Activated naive CD4-positive, alpha-beta T cell (primary cell): ENCODE measurements around the gene PARD3.

Experiments used
- DNase-seq, 4 experiments: peaks; one replicate each; lab custom pipeline; 2025; lab: John Stamatoyannopoulos, UW

The PARD3 gene

GRCh38 chr10:34183016-34183796 is 631.9 kb downstream of the PARD3 start:
- DNase-seq = no peak

DNA sequence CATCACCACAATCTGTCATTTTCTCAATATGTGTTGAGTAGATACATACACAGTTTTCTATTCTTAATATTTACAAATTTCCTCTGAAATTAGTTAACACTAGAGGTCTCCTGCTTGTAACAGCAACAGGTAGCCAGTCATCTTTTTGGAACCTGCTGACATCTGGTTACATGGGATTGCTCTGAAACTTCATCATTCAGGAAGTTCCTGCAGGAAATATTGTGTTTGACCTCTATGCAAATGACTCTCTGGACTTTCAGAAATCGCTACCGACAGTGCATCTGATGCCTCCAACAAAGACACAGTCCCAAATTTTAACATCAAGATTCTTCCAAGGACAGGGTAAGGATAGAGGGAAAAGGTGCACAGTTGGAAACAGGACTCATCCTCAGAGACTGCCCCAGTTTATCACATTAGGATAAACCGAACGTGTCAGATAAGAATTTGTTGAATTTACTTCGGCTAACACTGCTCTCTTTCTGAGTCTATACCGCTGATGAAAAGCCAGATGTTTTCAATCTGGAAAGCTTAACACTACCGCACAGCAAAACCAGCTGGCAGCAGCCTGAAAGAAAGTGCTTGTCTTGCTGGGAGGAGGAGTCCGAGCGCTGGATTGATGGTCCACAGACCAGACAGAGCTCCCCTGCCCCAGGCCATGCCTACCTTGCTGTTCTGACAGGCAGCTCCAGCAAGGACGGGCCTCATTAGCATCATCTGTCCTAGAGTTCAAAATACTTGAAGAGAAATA is 633.4 kb downstream of the PARD3 start:
- DNase-seq = no peak

DNA sequence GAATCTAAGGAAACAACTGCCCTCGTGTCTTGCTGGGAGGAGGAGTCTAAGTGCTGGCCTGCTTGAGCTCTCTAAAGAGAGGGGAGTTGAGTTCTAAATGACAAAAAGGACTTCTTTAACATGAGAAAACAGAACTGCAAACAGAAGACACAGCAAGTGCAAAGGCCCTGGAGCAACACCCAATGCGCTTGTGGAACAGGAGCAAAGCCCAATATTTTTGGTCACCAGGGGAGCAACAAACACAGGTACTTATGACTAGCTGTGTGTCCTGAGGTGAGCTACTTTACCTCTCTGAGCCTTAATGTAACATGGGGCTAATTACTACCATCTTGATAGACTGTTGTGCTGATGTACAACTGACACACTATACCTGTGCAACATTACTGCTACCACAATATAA is 634.3 kb downstream of the PARD3 start:
- no peak for DNase-seq

GRCh38 chr10:34179280-34179679 is 635.8 kb downstream of the PARD3 start:
- DNase-seq = no peak

- DNase-seq = no peak
Measured at GRCh38 chr10:34178756-34179155, 636.3 kb downstream of the PARD3 start.

DNA sequence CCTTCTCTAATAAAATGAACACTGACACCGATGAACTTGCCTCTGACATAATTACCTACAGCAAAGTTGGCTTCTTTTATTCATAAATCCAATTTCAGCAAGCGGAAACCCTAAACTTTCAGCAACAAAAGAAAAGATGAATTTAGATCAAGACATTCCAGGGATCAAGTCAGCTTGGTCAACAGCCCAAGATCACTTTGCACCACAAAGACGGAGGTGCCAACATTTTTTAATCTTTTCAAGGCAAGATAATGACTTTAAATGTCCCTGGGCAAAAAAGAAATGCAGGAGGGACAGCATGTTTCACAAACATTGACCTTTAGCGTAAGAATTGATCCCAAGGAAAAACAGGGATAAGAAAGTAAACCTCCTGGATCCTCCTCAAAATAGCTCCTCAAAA is 636.9 kb downstream of the PARD3 start:
- no peak for DNase-seq

GRCh38 chr10:34177445-34177844 is 637.7 kb downstream of the PARD3 start:
- no peak for DNase-seq

- no peak for DNase-seq
Measured at GRCh38 chr10:34176351-34176750, 638.7 kb downstream of the PARD3 start.

GRCh38 chr10:34175121-34175520 is 640.0 kb downstream of the PARD3 start:
- no peak for DNase-seq

- DNase-seq = no peak
Measured at GRCh38 chr10:34172936-34173533, 642.1 kb downstream of the PARD3 start.

DNA sequence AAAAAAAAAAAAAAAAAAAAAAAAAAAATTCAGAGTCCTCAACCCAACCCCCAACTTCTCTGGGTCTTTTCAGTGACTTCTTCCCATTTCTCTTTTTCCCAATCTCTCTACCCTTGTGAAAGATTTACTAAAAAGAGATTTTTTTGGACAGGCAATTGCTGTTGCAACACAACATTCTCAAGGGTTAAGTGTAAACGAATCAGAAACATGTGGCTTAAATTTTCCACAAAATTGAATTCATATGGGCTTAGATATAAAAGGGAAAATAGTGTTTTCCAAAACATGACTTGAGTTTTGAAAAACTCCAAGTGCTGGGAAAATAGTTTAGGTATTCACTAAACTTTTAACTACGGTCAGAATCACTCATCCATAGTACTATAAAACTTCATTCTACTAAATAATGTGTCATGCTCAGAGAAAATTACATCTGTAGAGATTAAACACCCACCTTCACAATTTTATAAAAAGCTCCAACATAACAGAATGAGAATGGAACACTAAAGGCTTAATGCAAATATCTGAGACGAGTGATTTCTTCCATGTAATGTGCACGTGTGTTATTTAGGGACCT is 643.1 kb downstream of the PARD3 start:
- DNase-seq = no peak

DNA sequence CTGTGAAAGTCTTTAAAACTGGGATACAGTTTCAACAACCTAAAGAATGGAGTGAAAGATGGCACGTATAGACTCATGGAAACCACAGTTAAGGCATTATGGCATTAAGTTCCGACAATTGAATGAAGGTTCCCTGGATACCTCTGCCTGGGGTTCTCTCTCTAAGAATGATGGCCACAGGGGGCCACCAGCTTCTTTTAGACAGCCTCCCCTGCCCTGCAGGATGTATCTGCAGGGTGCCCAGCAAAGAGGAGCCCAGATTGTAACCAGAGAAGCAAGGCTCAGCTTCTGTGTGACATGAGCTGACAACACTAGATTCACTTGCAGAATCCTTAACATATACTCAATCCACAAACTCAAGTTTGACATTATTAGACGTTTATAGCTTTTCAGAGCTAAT is 645.4 kb downstream of the PARD3 start:
- no peak for DNase-seq

GRCh38 chr10:34169131-34169530 is 646.0 kb downstream of the PARD3 start:
- no peak for DNase-seq

- DNase-seq = no peak
Measured at GRCh38 chr10:34168439-34168838, 646.7 kb downstream of the PARD3 start.

DNA sequence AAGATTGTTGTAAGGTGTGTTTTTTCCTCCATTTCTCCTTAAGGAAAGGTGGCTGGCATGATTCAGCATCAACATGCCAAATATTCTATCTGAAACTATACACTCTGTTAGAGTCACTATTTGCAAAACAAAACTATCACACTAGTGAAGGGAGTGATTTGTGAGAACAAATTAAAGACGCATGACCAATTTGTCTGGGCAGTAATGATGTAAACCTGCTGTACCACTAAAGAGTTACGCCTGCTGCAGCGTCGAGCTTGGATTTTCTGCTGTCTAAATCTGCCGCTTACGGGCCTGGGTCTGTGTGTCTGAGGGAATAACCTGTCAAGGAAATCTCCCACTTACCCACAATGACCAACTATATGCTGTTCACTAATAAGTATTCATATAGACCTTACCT is 648.3 kb downstream of the PARD3 start:
- no peak for DNase-seq

- DNase-seq = no peak
Measured at GRCh38 chr10:34166354-34166753, 648.7 kb downstream of the PARD3 start.

DNA sequence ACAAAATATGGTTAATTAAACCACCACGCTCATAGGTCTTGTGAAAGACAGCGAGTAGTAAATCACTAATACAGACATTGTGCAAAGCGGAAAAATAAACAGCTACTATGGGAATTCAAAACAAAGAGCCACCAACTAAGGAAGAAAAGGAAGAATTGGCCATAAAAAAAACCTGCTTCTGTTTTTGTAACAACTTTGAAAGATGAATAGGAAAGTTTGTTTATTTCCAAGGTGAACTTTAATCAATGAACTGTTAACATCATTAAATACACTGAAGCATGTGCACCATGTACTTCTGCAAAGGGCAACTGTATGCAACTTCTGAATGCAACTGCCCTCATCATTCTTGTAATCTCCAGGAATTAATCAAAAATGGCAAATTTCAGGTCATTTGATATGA is 651.1 kb downstream of the PARD3 start:
- no peak for DNase-seq

- no peak for DNase-seq
Measured at GRCh38 chr10:34163075-34163905, 651.8 kb downstream of the PARD3 start.

GRCh38 chr10:34161777-34162370 is 653.2 kb downstream of the PARD3 start:
- no peak for DNase-seq

DNA sequence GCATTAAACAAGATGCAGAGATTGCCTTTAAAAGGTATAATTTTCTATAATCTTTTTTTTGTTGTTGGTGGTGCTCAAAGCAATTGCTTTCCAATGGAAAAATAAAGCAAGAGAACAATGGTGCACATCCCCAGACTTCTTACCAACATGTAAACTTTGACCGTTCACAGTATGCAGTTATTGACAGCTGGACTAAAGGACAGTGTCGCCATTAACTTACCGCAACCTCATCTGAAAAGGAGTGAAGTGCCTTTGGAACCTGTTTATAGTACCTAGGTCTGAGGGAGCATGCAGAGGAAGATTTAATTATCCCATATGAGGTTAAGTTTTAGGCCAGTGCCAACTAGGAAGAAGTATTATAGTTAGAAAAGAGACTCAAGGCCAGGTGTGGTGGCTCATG is 654.5 kb downstream of the PARD3 start:
- DNase-seq = no peak

- DNase-seq = no peak
Measured at GRCh38 chr10:34157501-34157900, 657.6 kb downstream of the PARD3 start.
